ENCODE data around the gene KCNG4.

Gene KCNG4

GRCh38 chr16:84237994-84238750 is 1.6 kb downstream of the KCNG4 start:
- no peak overlapping the region for H3K4me3 ChIP-seq
- in situ Hi-C loops (cut with MboI; ENCODE audit: low sequenced_read_pairs): no loop called here
- H3K36me3 ChIP-seq (replicated peaks): no peaks in the 10 kb centered on the region
- peaks cover 16% of the 10 kb centered on the region for H3K27me3 ChIP-seq (ENCODE audit: low read depth)
- H3K9me3 ChIP-seq: no peaks in the 10 kb centered on the region
- DNase-seq (ENCODE audit: low spot score in 2 of 2): no peak
- H3K4me1 ChIP-seq: no peaks in the 10 kb centered on the region

GRCh38 chr16:84236671-84237070 is 3.1 kb downstream of the KCNG4 start:
- Histone ChIP-seq H3K27me3 (ENCODE audit: low read depth) (peaks cover 16% of the 10 kb centered on the region), H3K4me1 (no peaks in the 10 kb centered on the region), H3K36me3 (replicated peaks) (no peaks in the 10 kb centered on the region), H3K9me3 (no peaks in the 10 kb centered on the region), H3K4me3 (no peak overlapping the region)
- DNase-seq (ENCODE audit: low spot score in 2 of 2): no peak
- in situ Hi-C loops (cut with MboI; ENCODE audit: low sequenced_read_pairs): no loop called here

GRCh38 chr16:84234321-84235241 is 5.2 kb downstream of the KCNG4 start:
- Histone ChIP-seq H3K4me1 (no peaks in the 10 kb centered on the region), H3K4me3 (no peak overlapping the region), H3K27me3 (ENCODE audit: low read depth) (peaks cover 8% of the 10 kb centered on the region), H3K9me3 (no peaks in the 10 kb centered on the region), H3K36me3 (replicated peaks) (no peaks in the 10 kb centered on the region)
- in situ Hi-C loops (cut with MboI; ENCODE audit: low sequenced_read_pairs): no loop called here
- no peak for DNase-seq (ENCODE audit: low spot score in 2 of 2)

- Histone ChIP-seq H3K36me3 (replicated peaks) (no peaks in the 10 kb centered on the region), H3K27me3 (ENCODE audit: low read depth) (peaks cover 5% of the 10 kb centered on the region), H3K4me3 (no peak overlapping the region), H3K4me1 (no peaks in the 10 kb centered on the region), H3K9me3 (no peaks in the 10 kb centered on the region)
- no peak for DNase-seq (ENCODE audit: low spot score in 2 of 2)
- in situ Hi-C loops (cut with MboI; ENCODE audit: low sequenced_read_pairs): no loop called here
Measured at GRCh38 chr16:84233748-84234147, 6.1 kb downstream of the KCNG4 start.

GRCh38 chr16:84232969-84233368 is 6.8 kb downstream of the KCNG4 start:
- in situ Hi-C loops (cut with MboI; ENCODE audit: low sequenced_read_pairs): no loop called here
- H3K9me3 ChIP-seq: no peaks in the 10 kb centered on the region
- H3K36me3 ChIP-seq (replicated peaks): no peaks in the 10 kb centered on the region
- no peak overlapping the region for H3K4me3 ChIP-seq
- DNase-seq (ENCODE audit: low spot score in 2 of 2): no peak
- no peaks in the 10 kb centered on the region; the same call in 1 of the 2 replicates for H3K27me3 ChIP-seq (ENCODE audit: low read depth)
- no peaks in the 10 kb centered on the region for H3K4me1 ChIP-seq

GRCh38 chr16:84232060-84232459 is 7.8 kb downstream of the KCNG4 start:
- Histone ChIP-seq H3K36me3 (replicated peaks) (no peaks in the 10 kb centered on the region), H3K4me3 (no peak overlapping the region), H3K27me3 (ENCODE audit: low read depth) (no peaks in the 10 kb centered on the region; the same call in 1 of the 2 replicates), H3K4me1 (no peaks in the 10 kb centered on the region), H3K9me3 (no peaks in the 10 kb centered on the region)
- no peak for DNase-seq (ENCODE audit: low spot score in 2 of 2)
- in situ Hi-C loops (cut with MboI; ENCODE audit: low sequenced_read_pairs): no loop called here

GRCh38 chr16:84229471-84229870 is 10.3 kb downstream of the KCNG4 start:
- no peaks in the 10 kb centered on the region for H3K9me3 ChIP-seq
- H3K4me1 ChIP-seq: no peaks in the 10 kb centered on the region
- DNase-seq (ENCODE audit: low spot score in 2 of 2): no peak
- H3K36me3 ChIP-seq (replicated peaks): no peaks in the 10 kb centered on the region
- H3K27me3 ChIP-seq (ENCODE audit: low read depth): no peaks in the 10 kb centered on the region
- in situ Hi-C loops (cut with MboI; ENCODE audit: low sequenced_read_pairs): no loop called here
- H3K4me3 ChIP-seq: no peak overlapping the region

- peak in 1 of 2 experiments; percentile 14 for DNase-seq (ENCODE audit: low spot score in 2 of 2)
- Histone ChIP-seq H3K9me3 (no peaks in the 10 kb centered on the region), H3K27me3 (ENCODE audit: low read depth) (no peaks in the 10 kb centered on the region), H3K4me1 (no peaks in the 10 kb centered on the region), H3K36me3 (replicated peaks) (no peaks in the 10 kb centered on the region), H3K4me3 (no peak overlapping the region)
- in situ Hi-C loops (cut with MboI; ENCODE audit: low sequenced_read_pairs): no loop called here
Measured at GRCh38 chr16:84228256-84228838, 11.5 kb downstream of the KCNG4 start.

GRCh38 chr16:84227548-84227947 is 12.3 kb downstream of the KCNG4 start:
- Histone ChIP-seq H3K4me1 (no peaks in the 10 kb centered on the region), H3K36me3 (replicated peaks) (no peaks in the 10 kb centered on the region), H3K9me3 (no peaks in the 10 kb centered on the region), H3K4me3 (no peak overlapping the region), H3K27me3 (ENCODE audit: low read depth) (no peaks in the 10 kb centered on the region)
- DNase-seq (ENCODE audit: low spot score in 2 of 2): no peak
- in situ Hi-C loops (cut with MboI; ENCODE audit: low sequenced_read_pairs): no loop called here

- Histone ChIP-seq H3K4me3 (no peak overlapping the region), H3K4me1 (no peaks in the 10 kb centered on the region), H3K9me3 (no peaks in the 10 kb centered on the region), H3K27me3 (ENCODE audit: low read depth) (no peaks in the 10 kb centered on the region), H3K36me3 (replicated peaks) (no peaks in the 10 kb centered on the region)
- in situ Hi-C loops (cut with MboI; ENCODE audit: low sequenced_read_pairs): no loop called here
- DNase-seq (ENCODE audit: low spot score in 2 of 2): no peak
Measured at GRCh38 chr16:84226026-84226425, 13.8 kb downstream of the KCNG4 start.

GRCh38 chr16:84225571-84225970 is 14.2 kb downstream of the KCNG4 start:
- Histone ChIP-seq H3K36me3 (replicated peaks) (no peaks in the 10 kb centered on the region), H3K27me3 (ENCODE audit: low read depth) (no peaks in the 10 kb centered on the region), H3K4me1 (no peaks in the 10 kb centered on the region), H3K4me3 (no peak overlapping the region), H3K9me3 (no peaks in the 10 kb centered on the region)
- in situ Hi-C loops (cut with MboI; ENCODE audit: low sequenced_read_pairs): no loop called here
- no peak for DNase-seq (ENCODE audit: low spot score in 2 of 2)

GRCh38 chr16:84225126-84225525 is 14.7 kb downstream of the KCNG4 start:
- H3K4me3 ChIP-seq: no peak overlapping the region
- no peaks in the 10 kb centered on the region for H3K4me1 ChIP-seq
- in situ Hi-C loops (cut with MboI; ENCODE audit: low sequenced_read_pairs): no loop called here
- H3K27me3 ChIP-seq (ENCODE audit: low read depth): no peaks in the 10 kb centered on the region
- H3K9me3 ChIP-seq: no peaks in the 10 kb centered on the region
- no peaks in the 10 kb centered on the region for H3K36me3 ChIP-seq (replicated peaks)
- no peak for DNase-seq (ENCODE audit: low spot score in 2 of 2)

- in situ Hi-C loops (cut with MboI; ENCODE audit: low sequenced_read_pairs): no loop called here
- no peak for DNase-seq (ENCODE audit: low spot score in 2 of 2)
- H3K4me1 ChIP-seq: no peaks in the 10 kb centered on the region
Measured at GRCh38 chr16:84224554-84224953, 15.3 kb downstream of the KCNG4 start.

GRCh38 chr16:84223456-84223855 is 16.4 kb downstream of the KCNG4 start:
- no peaks in the 10 kb centered on the region for H3K27me3 ChIP-seq (ENCODE audit: low read depth)
- H3K9me3 ChIP-seq: no peaks in the 10 kb centered on the region
- in situ Hi-C loops (cut with MboI; ENCODE audit: low sequenced_read_pairs): no loop called here
- no peaks in the 10 kb centered on the region for H3K36me3 ChIP-seq (replicated peaks)
- H3K4me1 ChIP-seq: no peaks in the 10 kb centered on the region
- no peak for DNase-seq (ENCODE audit: low spot score in 2 of 2)
- no peak overlapping the region for H3K4me3 ChIP-seq

More at GRCh38 chr16:84224554-84224953, 15.3 kb downstream of the KCNG4 start:
- H3K36me3 ChIP-seq (replicated peaks): no peaks in the 10 kb centered on the region
- no peaks in the 10 kb centered on the region for H3K9me3 ChIP-seq
- H3K27me3 ChIP-seq (ENCODE audit: low read depth): no peaks in the 10 kb centered on the region
- H3K4me3 ChIP-seq: no peak overlapping the region
